ENCODE measurements around the gene NFIC.

DNA sequence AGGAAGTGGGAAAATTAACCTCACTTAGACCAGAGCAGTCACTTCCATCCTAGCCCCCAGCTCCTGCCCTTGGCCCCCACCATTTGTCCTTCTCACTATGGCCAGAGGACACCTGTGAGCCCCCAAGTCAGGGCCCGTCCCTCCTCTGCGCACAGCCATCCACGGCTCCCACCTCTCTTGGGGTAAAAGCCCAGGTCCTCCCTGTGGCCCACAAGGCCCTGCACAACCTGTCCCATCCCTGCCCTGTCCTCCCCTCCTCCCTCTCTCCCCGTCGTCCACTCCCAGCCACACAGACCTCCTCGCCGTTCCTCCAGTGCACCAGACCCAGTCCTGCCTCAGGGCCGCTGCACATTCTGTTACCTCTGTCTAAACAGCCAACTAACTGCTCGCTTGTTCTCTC is 60.0 kb downstream of the NFIC start:
- TF ChIP-seq POLR2A (IDR thresholded peaks at IDR 0.05; ENCODE audit: low read depth, low read length) (no peak), CTCF (conservative IDR thresholded peaks at IDR 0.05; ENCODE audit: low read depth, low read length) (no peak), BHLHE40 (IDR thresholded peaks at IDR 0.05; ENCODE audit: low read depth, low read length) (no peak), CEBPB (IDR thresholded peaks at IDR 0.05; ENCODE audit: low read depth, low read length) (no peak), MXI1 (IDR thresholded peaks at IDR 0.05; ENCODE audit: borderline replicate concordance, low read depth, low read length) (no peak), RAD21 (IDR thresholded peaks at IDR 0.05; ENCODE audit: low read length) (no peak), RCOR1 (IDR thresholded peaks at IDR 0.05; ENCODE audit: insufficient replicate concordance, low read length) (no peak)
